GM18517 (cell line): ENCODE results near the gene KDM3B.

Source experiments
- ATAC-seq: cut with Tn5 transposase; IDR thresholded peaks from one replicate; pipeline ENCODE4 v1.9.1; 2021; ENCODE audit warnings: mild to moderate bottlenecking, moderate library complexity; ENCODE audit not compliant: unreplicated experiment

KDM3B gene

GRCh38 chr5:138448070-138448469 lies 95.6 kb downstream of the KDM3B start:
- ATAC-seq: no peak

GRCh38 chr5:138448481-138449398 lies 96.3 kb downstream of the KDM3B start:
- ATAC-seq: no peak

- peak; percentile 55 for ATAC-seq
Measured at GRCh38 chr5:138449501-138450239, 97.2 kb downstream of the KDM3B start.

- ATAC-seq: no peak
Measured at GRCh38 chr5:138450971-138451370, 98.5 kb downstream of the KDM3B start.

- ATAC-seq: no peak
Measured at GRCh38 chr5:138452720-138453119, 100.2 kb downstream of the KDM3B start.

GRCh38 chr5:138453590-138453989 lies 101.1 kb downstream of the KDM3B start:
- ATAC-seq: no peak

GRCh38 chr5:138454121-138454520 lies 101.6 kb downstream of the KDM3B start:
- no peak for ATAC-seq

GRCh38 chr5:138455232-138455930 lies 102.9 kb downstream of the KDM3B start:
- ATAC-seq: no peak

- ATAC-seq: no peak
Measured at GRCh38 chr5:138457531-138458275, 105.2 kb downstream of the KDM3B start.

- no peak for ATAC-seq
Measured at GRCh38 chr5:138458384-138458783, 105.9 kb downstream of the KDM3B start.

- ATAC-seq: no peak
Measured at GRCh38 chr5:138458856-138459255, 106.4 kb downstream of the KDM3B start.

GRCh38 chr5:138459311-138459933 lies 106.9 kb downstream of the KDM3B start:
- ATAC-seq: no peak

- no peak for ATAC-seq
Measured at GRCh38 chr5:138460032-138460693, 107.7 kb downstream of the KDM3B start.

- ATAC-seq: no peak
Measured at GRCh38 chr5:138461343-138462125, 109.0 kb downstream of the KDM3B start.

- no peak for ATAC-seq
Measured at GRCh38 chr5:138463419-138464007, 111.0 kb downstream of the KDM3B start.

GRCh38 chr5:138464008-138464387 lies 111.5 kb downstream of the KDM3B start:
- ATAC-seq: peak; percentile 37

GRCh38 chr5:138464388-138465260 lies 112.1 kb downstream of the KDM3B start:
- ATAC-seq: peak; percentile 84
